PC-3 (cell line): Measurements from ENCODE around the gene SCAMP3. TPM values are rescaled to one million over a fixed set of nuclear protein-coding genes. Genes with fewer than 3 reads are reported as not detected.
"Not testable (repeated sequence)": the region's sequence is repeated elsewhere in the genome, so short reads cannot be mapped to it uniquely, and the experiment has no call there.

Experiments
- ATAC-seq: fragments of 200-7000 bp; cut with Tn5 transposase; 2 replicates; pipeline ENCODE4 v1.9.1; 2020; ENCODE audit warnings: mild to moderate bottlenecking, moderate library complexity
- BruUV-seq: library from RNA; stranded (reverse); fragments of 400-500 nt; replicated peaks from 2 replicates; lab custom pipeline; 2021; lab: Mats Ljungman, UMichigan
- CTCF ChIA-PET: fragments of 300-600 bp; sonication (Branson Sonifier 250); formaldehyde crosslinking; loops from one replicate; lab custom pipeline; 2022; ENCODE audit warnings: antibody characterized with exemption; lab: Charles Lee
- POLR2A ChIA-PET: fragments of 300-600 bp; sonication (Branson Sonifier 250); formaldehyde crosslinking; loops from one replicate; lab custom pipeline; 2022; ENCODE audit warnings: antibody characterized with exemption; ENCODE audit not compliant: unreplicated experiment; lab: Charles Lee
- DNase-seq: peaks from one replicate; pipeline ENCODE4 v3.0.0-alpha.2; 2015
- H2AFZ ChIP-seq: fragments of 300-600 bp; sonication (generic); 2 replicates; pipeline ENCODE4 v1.6.0; 2016; ENCODE audit warnings: antibody characterized with exemption, low read length
- H3F3A ChIP-seq: fragments of 300-600 bp; sonication (generic); one replicate; pipeline ENCODE4 v1.6.0; 2017; ENCODE audit warnings: antibody characterized with exemption, low read length, control low read depth, mild to moderate bottlenecking; ENCODE audit not compliant: unreplicated experiment
- H3K27ac ChIP-seq: fragments of 300-600 bp; sonication (generic); 2 replicates; pipeline ENCODE4 v1.5.1; 2016; ENCODE audit warnings: mild to moderate bottlenecking, low read length
- H3K27me3 ChIP-seq: fragments of 300-600 bp; sonication (generic); 2 replicates; pipeline ENCODE4 v1.6.1; 2016; ENCODE audit warnings: low read length, mixed read lengths
- H3K36me3 ChIP-seq: fragments of 300-600 bp; sonication (generic); 2 replicates; pipeline ENCODE4 v1.6.1; 2016; ENCODE audit warnings: low read depth, mixed run types, low read length, mixed read lengths
- H3K4me1 ChIP-seq: fragments of 300-600 bp; sonication (generic); 2 replicates; pipeline ENCODE4 v1.5.1; 2016; ENCODE audit warnings: low read length; ENCODE audit not compliant: insufficient read depth
- H3K4me2 ChIP-seq: fragments of 300-600 bp; sonication (generic); 2 replicates; pipeline ENCODE4 v1.6.0; 2016; ENCODE audit warnings: low read length
- H3K4me3 ChIP-seq: fragments of 300-600 bp; sonication (generic); 2 replicates; pipeline ENCODE4 v1.5.1; 2016; ENCODE audit warnings: mild to moderate bottlenecking, low read length, mixed read lengths
- H3K79me2 ChIP-seq: fragments of 300-600 bp; sonication (generic); 2 replicates; pipeline ENCODE4 v1.6.1; 2017; ENCODE audit warnings: low read length, mixed read lengths
- H3K9ac ChIP-seq: fragments of 300-600 bp; sonication (generic); 2 replicates; pipeline ENCODE4 v1.6.0; 2016; ENCODE audit warnings: mild to moderate bottlenecking, low read length
- H3K9me2 ChIP-seq: fragments of 300-600 bp; sonication (generic); replicated peaks from 2 replicates; pipeline ENCODE4 v1.6.1; 2016; ENCODE audit warnings: mixed run types, low read length, mixed read lengths
- H3K9me3 ChIP-seq: fragments of 300-600 bp; sonication (generic); 2 replicates; pipeline ENCODE4 v1.6.1; 2016; ENCODE audit warnings: low read length, mixed read lengths
- H4K20me1 ChIP-seq: fragments of 300-600 bp; sonication (generic); 2 replicates; pipeline ENCODE4 v1.6.1; 2016; ENCODE audit warnings: low read length, mixed read lengths
- EZH2 ChIP-seq: fragments of 300-600 bp; sonication (generic); IDR thresholded peaks from one replicate; pipeline ENCODE4 v1.6.1; 2017; ENCODE audit warnings: antibody characterized with exemption, mild to moderate bottlenecking, low read length; ENCODE audit not compliant: unreplicated experiment
- EZH2phosphoT487 ChIP-seq: fragments of 300-600 bp; sonication (generic); IDR thresholded peaks from 2 replicates; pipeline ENCODE4 v1.6.1; 2018; ENCODE audit warnings: mild to moderate bottlenecking, antibody characterized with exemption, low read length, borderline replicate concordance
- intact Hi-C: fragments of 100-400 bp; cut with micrococcal nuclease; formaldehyde crosslinking; loops from 2 replicates; pipeline ENCODE4 v1.9.0; 2023
- total RNA-seq: library from RNA; depleted of rRNA; stranded (reverse); fragments of >200 nt; gene quantifications from 2 replicates; pipeline ENCODE4 v1.2.3, GENCODE V29; 2014
- TF ChIP-seq, protein P1 (sequence below): fragments of 300-600 bp; sonication (generic); conservative IDR thresholded peaks from 2 replicates; pipeline ENCODE4 v1.5.1; 2017; ENCODE audit warnings: antibody characterized with exemption, low read depth, mild to moderate bottlenecking, low read length

Gene SCAMP3
- total RNA-seq, 1 experiment from 2014 or later: 219 TPM

- Histone ChIP-seq H3K4me1 (peaks cover 17% of the 10 kb centered on the region), H3K9me2 (no peaks in the 10 kb centered on the region), H3K36me3 (peaks cover 15% of the 10 kb centered on the region; the same call in 1 of the 2 replicates), H3K79me2 (peaks cover 11% of the 10 kb centered on the region), H3K4me2 (no peak overlapping the region), H4K20me1 (no peaks in the 10 kb centered on the region), H3K4me3 (no peak overlapping the region), H3K9me3 (no peaks in the 10 kb centered on the region), H3K9ac (no peak overlapping the region), H3K27ac (no peak overlapping the region), H2AFZ (no peak overlapping the region), H3F3A (no peaks in the 10 kb centered on the region), H3K27me3 (no peaks in the 10 kb centered on the region)
- ATAC-seq (no peak), DNase-seq (no peak)
- no TSS peak for BruUV-seq
- intact Hi-C loops: no loop called here
- ChIA-PET POLR2A (no interaction called here), CTCF (no interaction called here)
- no peak for TF ChIP-seq EZH2
- TF ChIP-seq, protein P1, sequence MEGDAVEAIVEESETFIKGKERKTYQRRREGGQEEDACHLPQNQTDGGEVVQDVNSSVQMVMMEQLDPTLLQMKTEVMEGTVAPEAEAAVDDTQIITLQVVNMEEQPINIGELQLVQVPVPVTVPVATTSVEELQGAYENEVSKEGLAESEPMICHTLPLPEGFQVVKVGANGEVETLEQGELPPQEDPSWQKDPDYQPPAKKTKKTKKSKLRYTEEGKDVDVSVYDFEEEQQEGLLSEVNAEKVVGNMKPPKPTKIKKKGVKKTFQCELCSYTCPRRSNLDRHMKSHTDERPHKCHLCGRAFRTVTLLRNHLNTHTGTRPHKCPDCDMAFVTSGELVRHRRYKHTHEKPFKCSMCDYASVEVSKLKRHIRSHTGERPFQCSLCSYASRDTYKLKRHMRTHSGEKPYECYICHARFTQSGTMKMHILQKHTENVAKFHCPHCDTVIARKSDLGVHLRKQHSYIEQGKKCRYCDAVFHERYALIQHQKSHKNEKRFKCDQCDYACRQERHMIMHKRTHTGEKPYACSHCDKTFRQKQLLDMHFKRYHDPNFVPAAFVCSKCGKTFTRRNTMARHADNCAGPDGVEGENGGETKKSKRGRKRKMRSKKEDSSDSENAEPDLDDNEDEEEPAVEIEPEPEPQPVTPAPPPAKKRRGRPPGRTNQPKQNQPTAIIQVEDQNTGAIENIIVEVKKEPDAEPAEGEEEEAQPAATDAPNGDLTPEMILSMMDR: no peak
- no peak for TF ChIP-seq EZH2phosphoT487
These were observed 14.2 kb downstream of the SCAMP3 start for GRCh38 chr1:155247667-155248553.

DNA sequence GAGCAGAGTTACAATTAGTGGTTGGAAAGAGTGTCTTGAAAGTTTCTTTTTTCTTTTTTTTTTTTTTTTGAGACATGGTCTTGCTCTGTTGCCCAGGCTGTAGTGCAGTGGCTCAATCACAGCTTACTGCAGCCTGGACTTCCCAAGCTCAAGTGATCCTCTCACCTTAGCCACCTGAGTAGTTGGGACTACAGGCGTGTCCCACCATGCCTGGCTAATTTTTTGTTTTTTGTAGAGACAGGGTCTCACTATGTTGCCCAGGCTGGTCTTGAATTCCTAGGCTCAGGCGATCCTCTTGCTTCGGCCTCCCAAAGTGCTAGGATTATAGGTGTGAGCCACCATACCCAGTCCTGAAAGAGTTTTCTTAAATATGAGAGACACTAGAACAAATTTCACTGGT is 15.4 kb downstream of the SCAMP3 start:
- H3K4me2 ChIP-seq, H3K4me3 ChIP-seq, ATAC-seq, H3K9ac ChIP-seq, H3K27ac ChIP-seq, H2AFZ ChIP-seq, H3F3A ChIP-seq, DNase-seq, H4K20me1 ChIP-seq, H3K9me2 ChIP-seq, POLR2A ChIA-PET, H3K27me3 ChIP-seq, intact Hi-C loops, H3K9me3 ChIP-seq, BruUV-seq: not testable (repeated sequence)
- peaks cover 11% of the 10 kb centered on the region for H3K79me2 ChIP-seq
- CTCF ChIA-PET: interaction anchor here (0.6 kb wide), 1 partner anchor 76 kb away, joined by 3 read pairs; no protein-coding TSS in a partner anchor
- H3K4me1 ChIP-seq: peaks cover 20% of the 10 kb centered on the region
- peaks cover 15% of the 10 kb centered on the region; the same call in 1 of the 2 replicates for H3K36me3 ChIP-seq

GRCh38 chr1:155245163-155245524 is 17.0 kb downstream of the SCAMP3 start:
- no TSS peak for BruUV-seq
- Histone ChIP-seq H3K36me3 (peaks cover 15% of the 10 kb centered on the region; the same call in 1 of the 2 replicates), H3K9ac (peak overlapping the region; percentile 71), H3K9me2 (no peaks in the 10 kb centered on the region), H4K20me1 (no peaks in the 10 kb centered on the region), H3K4me1 (peaks cover 27% of the 10 kb centered on the region), H3K4me2 (peak overlapping the region; percentile 87), H2AFZ (peak overlapping the region; percentile 88), H3K9me3 (no peaks in the 10 kb centered on the region), H3K4me3 (peak overlapping the region; percentile 77), H3F3A (no peaks in the 10 kb centered on the region), H3K27me3 (no peaks in the 10 kb centered on the region), H3K27ac (peak overlapping the region; percentile 54), H3K79me2 (peaks cover 11% of the 10 kb centered on the region)
- POLR2A ChIA-PET: no interaction called here
- TF ChIP-seq EZH2 (no peak), EZH2phosphoT487 (no peak)
- TF ChIP-seq, protein P1: no peak
- DNase-seq (no peak), ATAC-seq (no peak)
- CTCF ChIA-PET: no interaction called here
- intact Hi-C loops: loop anchor here (2.0 kb wide), 1 partner anchor 64 kb away; the partner anchor contains the start of gene FDPS
